ENCODE results near the gene NES. TPM values are rescaled to one million over a fixed set of nuclear protein-coding genes. Genes with fewer than 3 reads are reported as not detected.

The NES gene
- total and polyA plus RNA-seq, 2 of the 8 experiments (the other 6 are each of a cell fraction or from before 2014, with no cell fraction given), result 13.3 to 135 TPM

DNA sequence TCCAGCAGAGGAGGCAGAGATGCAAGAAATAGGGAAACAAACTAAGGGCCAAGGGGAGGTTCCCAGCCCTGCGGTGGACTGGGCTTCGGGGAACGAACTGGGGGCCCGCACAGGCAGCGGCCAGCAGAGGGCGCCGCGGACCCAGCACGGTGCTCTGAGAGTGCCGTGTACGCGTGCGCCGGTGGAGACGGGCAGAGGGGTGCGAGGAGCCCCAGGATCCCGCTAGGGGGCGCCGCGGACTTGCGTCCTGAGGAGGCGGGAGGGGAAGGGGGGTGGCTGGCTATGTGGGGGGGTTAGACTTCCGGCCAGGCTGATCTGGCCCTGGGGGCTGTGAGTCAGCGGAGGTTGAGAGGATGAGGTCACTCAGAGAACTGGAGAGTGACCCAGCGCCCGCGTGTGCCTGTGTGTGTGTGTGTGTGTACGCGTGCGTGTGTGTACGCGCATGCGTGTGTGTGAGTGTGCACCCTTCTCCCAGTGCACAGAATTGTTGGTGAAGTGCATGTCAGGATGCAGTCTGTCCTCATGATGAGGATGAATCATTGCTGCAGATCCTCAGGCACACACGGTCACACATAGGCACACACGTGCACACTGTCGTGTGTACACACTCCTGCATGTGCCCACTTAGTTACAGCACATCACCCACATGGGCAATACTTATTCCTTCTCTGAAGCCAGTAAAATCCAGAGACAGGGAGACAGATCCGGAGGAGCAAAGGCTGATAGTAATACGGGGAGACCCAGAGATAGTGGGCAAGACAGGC lies 17.0 kb downstream of the NES start:
- Histone ChIP-seq H3K4me3 (ENCODE audit: extremely low read depth in 1 of 4, insufficient read depth in 2 of 4, low read depth in 3 of 4, low read length in 4 of 4) (no peak overlapping the region), H4K5ac (ENCODE audit: insufficient read length, low read depth, low read length) (peak overlapping the region; percentile 71), H2BK120ac (replicated peaks; ENCODE audit: low read depth, low read length) (peak overlapping the region; percentile 99), H3K18ac (ENCODE audit: extremely low read depth, low read length) (peak overlapping the region; percentile 97), H2BK15ac (ENCODE audit: low read length) (peak overlapping the region; percentile 99), H3K79me1 (ENCODE audit: low read depth, low read length) (no peaks in the 10 kb centered on the region), H4K8ac (ENCODE audit: extremely low read depth, insufficient read depth, low read length) (peak overlapping the region; percentile 93), H2AK5ac (ENCODE audit: low read depth, low read length) (peak overlapping the region; percentile 100), H3K27me3 (replicated peaks in 1 of 4; ENCODE audit: control insufficient read depth in 3 of 4, extremely low read depth in 1 of 4, insufficient read depth in 3 of 4, low read length in 3 of 4) (peaks cover 2 to 44% (median 33%) of the 10 kb centered on the region in 4 experiments), H2AFZ (ENCODE audit: low read length) (no peak overlapping the region; the same call in 1 of the 2 replicates), H3K9me3 (ENCODE audit: insufficient read depth in 2 of 2, low read depth in 1 of 2, low read length in 1 of 2) (no peaks in the 10 kb centered on the region), H3K4me2 (ENCODE audit: insufficient read depth in 1 of 2, low read depth in 2 of 2, low read length in 2 of 2) (peak overlapping the region; percentile 5 to 40; a peak in 3 of 4 replicates), H3K23ac (ENCODE audit: insufficient read length) (no peak overlapping the region), H3K4ac (replicated peaks; ENCODE audit: insufficient read length, low read depth, low read length) (peak overlapping the region; percentile 98), H3K4me1 (replicated peaks in 1 of 4; ENCODE audit: control insufficient read depth in 3 of 4, insufficient read depth in 4 of 4, low read length in 3 of 4) (peaks cover 19 to 49% (median 43%) of the 10 kb centered on the region in 4 experiments), H2BK12ac (ENCODE audit: low read depth, low read length) (peak overlapping the region; percentile 100), H2BK5ac (ENCODE audit: low read depth, low read length) (peak overlapping the region; percentile 98), H3K56ac (replicated peaks; ENCODE audit: insufficient read length, low read depth, low read length) (peak overlapping the region; percentile 3), H4K91ac (replicated peaks; ENCODE audit: insufficient read length, low read length) (peak overlapping the region; percentile 100), H2BK20ac (ENCODE audit: low read length) (peak overlapping the region; percentile 63), H3K79me2 (ENCODE audit: control insufficient read depth in 1 of 2, insufficient read depth in 2 of 2, low read length in 2 of 2) (no peaks in the 10 kb centered on the region), H4K20me1 (replicated peaks in 1 of 2; ENCODE audit: control insufficient read depth in 1 of 2, insufficient read depth in 2 of 2, low read length in 2 of 2) (no peaks in the 10 kb centered on the region), H3K14ac (ENCODE audit: insufficient read length) (no peak overlapping the region), H3K36me3 (ENCODE audit: control insufficient read depth in 2 of 4, insufficient read depth in 4 of 4, low read length in 3 of 4) (no peaks in the 10 kb centered on the region), H3K27ac (ENCODE audit: low read depth, low read length) (peak overlapping the region; percentile 54; the same call in 1 of the 2 replicates), H3K23me2 (ENCODE audit: low read depth, low read length) (peaks cover 11% of the 10 kb centered on the region), H3K9ac (replicated peaks in 1 of 4; ENCODE audit: extremely low read depth in 1 of 4, low read depth in 3 of 4, low read length in 3 of 4) (peak overlapping the region in 2 of 4 experiments; percentile 35 to 59; a peak in 3 of 7 replicates)
- FAIRE-seq, result no peak
- ChIA-PET POLR2A (ENCODE audit: partially characterized antibody) (interaction anchor here (0.6 to 12.0 kb wide), 14 partner anchors 8 to 229 kb away, joined by 3 to 419 read pairs (median 4); partner anchors contain the start of genes CRABP2, HDGF, ISG20L2 and METTL25B), CTCF (ENCODE audit: partially characterized antibody) (interaction anchor here (0.7 to 66.0 kb wide), 22 partner anchors 8 to 260 kb away, joined by 3 to 4284 read pairs (median 4); partner anchors contain the start of genes BCAN, CRABP2, HAPLN2 and ISG20L2)
- DNase-seq (ENCODE audit: low read depth in 1 of 2, low spot score in 2 of 2), result peak; percentile 96 to 100
- WGBS, 2 experiments (ENCODE audit: extremely low coverage in 1 of 2, insufficient coverage in 1 of 2, insufficient read length in 1 of 2, insufficient replicate concordance in 2 of 2, low coverage in 1 of 2, low lambda C conversion rate in 2 of 2, missing lambda C conversion rate in 1 of 2), result 16% methylated on average over 29 of the region's 38 CpGs; no CpG with 5 or more reads in 1 of the 2 experiments
- peak; percentile 70 for TF ChIP-seq CREB1 (IDR thresholded peaks at IDR 0.05)
